ENCODE data around the gene PLEKHG1.

PLEKHG1 gene

DNA sequence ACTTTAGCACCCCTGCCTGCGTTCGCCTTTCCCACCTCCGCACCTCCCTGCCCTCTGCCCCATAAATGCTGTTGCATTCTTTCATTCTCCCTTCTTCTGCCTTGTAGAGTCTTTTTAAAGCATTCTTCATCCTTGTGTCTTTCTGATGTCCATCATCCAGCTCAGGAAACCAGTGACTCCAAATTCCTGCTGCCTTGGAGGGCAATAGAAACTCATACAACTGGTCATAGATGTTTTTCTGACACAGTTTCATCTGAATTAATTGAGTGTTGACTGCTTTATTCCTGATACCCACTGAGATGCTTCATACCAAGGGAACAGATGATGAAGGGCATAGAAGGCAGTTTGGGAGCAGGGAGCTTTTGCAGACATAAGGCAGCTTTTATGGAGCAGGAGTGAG is 19.6 kb downstream of the PLEKHG1 start:
- ATAC-seq: no peak
- TF ChIP-seq SNAI2 (CRISPR knock-in tag; IDR thresholded peaks at IDR 0.05): no peak
- TF ChIP-seq, protein P1, sequence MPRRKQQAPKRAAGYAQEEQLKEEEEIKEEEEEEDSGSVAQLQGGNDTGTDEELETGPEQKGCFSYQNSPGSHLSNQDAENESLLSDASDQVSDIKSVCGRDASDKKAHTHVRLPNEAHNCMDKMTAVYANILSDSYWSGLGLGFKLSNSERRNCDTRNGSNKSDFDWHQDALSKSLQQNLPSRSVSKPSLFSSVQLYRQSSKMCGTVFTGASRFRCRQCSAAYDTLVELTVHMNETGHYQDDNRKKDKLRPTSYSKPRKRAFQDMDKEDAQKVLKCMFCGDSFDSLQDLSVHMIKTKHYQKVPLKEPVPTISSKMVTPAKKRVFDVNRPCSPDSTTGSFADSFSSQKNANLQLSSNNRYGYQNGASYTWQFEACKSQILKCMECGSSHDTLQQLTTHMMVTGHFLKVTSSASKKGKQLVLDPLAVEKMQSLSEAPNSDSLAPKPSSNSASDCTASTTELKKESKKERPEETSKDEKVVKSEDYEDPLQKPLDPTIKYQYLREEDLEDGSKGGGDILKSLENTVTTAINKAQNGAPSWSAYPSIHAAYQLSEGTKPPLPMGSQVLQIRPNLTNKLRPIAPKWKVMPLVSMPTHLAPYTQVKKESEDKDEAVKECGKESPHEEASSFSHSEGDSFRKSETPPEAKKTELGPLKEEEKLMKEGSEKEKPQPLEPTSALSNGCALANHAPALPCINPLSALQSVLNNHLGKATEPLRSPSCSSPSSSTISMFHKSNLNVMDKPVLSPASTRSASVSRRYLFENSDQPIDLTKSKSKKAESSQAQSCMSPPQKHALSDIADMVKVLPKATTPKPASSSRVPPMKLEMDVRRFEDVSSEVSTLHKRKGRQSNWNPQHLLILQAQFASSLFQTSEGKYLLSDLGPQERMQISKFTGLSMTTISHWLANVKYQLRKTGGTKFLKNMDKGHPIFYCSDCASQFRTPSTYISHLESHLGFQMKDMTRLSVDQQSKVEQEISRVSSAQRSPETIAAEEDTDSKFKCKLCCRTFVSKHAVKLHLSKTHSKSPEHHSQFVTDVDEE (CRISPR knock-in tag; IDR thresholded peaks at IDR 0.05): no peak
- TF ChIP-seq ESRRG (CRISPR knock-in tag; IDR thresholded peaks at IDR 0.05): no peak
- TF ChIP-seq ZNF70 (CRISPR knock-in tag; IDR thresholded peaks at IDR 0.05): no peak
- TF ChIP-seq ZFP30 (CRISPR knock-in tag; IDR thresholded peaks at IDR 0.05): no peak
- TF ChIP-seq TOX (CRISPR knock-in tag; IDR thresholded peaks at IDR 0.05; ENCODE audit: borderline replicate concordance): no peak
- no peak for TF ChIP-seq ZC3H10 (CRISPR knock-in tag; IDR thresholded peaks at IDR 0.05)

DNA sequence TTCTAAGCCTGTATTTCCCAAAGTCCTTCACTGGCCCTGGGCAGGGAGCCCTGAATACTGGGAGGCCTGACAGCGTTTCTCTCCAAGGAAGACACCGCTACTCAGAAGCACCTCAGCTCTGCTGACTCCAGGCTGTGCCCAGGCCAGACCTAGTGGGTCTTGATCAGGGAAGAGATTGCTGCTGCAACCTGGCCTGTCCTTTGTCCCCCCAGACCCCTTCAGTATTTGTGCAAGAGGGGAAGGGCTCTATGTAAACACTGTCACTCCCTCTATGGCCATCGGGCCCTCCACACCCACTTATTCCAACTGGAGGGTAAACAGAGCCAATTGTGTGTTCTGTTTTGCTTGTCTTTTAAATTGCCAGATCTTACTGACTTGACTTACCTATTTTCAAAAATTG is 20.6 kb downstream of the PLEKHG1 start:
- no peak for TF ChIP-seq ZC3H10 (CRISPR knock-in tag; IDR thresholded peaks at IDR 0.05)
- TF ChIP-seq ISL1 (CRISPR knock-in tag; IDR thresholded peaks at IDR 0.05): no peak
- TF ChIP-seq, protein P2, sequence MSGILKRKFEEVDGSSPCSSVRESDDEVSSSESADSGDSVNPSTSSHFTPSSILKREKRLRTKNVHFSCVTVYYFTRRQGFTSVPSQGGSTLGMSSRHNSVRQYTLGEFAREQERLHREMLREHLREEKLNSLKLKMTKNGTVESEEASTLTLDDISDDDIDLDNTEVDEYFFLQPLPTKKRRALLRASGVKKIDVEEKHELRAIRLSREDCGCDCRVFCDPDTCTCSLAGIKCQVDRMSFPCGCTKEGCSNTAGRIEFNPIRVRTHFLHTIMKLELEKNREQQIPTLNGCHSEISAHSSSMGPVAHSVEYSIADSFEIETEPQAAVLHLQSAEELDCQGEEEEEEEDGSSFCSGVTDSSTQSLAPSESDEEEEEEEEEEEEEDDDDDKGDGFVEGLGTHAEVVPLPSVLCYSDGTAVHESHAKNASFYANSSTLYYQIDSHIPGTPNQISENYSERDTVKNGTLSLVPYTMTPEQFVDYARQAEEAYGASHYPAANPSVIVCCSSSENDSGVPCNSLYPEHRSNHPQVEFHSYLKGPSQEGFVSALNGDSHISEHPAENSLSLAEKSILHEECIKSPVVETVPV (CRISPR knock-in tag; IDR thresholded peaks at IDR 0.05): no peak
- no peak for TF ChIP-seq ESRRG (CRISPR knock-in tag; IDR thresholded peaks at IDR 0.05)
- no peak for TF ChIP-seq CREB5 (CRISPR knock-in tag; IDR thresholded peaks at IDR 0.05; ENCODE audit: low read depth)
- no peak for TF ChIP-seq CSDC2 (CRISPR knock-in tag; IDR thresholded peaks at IDR 0.05)
- TF ChIP-seq, protein P3, sequence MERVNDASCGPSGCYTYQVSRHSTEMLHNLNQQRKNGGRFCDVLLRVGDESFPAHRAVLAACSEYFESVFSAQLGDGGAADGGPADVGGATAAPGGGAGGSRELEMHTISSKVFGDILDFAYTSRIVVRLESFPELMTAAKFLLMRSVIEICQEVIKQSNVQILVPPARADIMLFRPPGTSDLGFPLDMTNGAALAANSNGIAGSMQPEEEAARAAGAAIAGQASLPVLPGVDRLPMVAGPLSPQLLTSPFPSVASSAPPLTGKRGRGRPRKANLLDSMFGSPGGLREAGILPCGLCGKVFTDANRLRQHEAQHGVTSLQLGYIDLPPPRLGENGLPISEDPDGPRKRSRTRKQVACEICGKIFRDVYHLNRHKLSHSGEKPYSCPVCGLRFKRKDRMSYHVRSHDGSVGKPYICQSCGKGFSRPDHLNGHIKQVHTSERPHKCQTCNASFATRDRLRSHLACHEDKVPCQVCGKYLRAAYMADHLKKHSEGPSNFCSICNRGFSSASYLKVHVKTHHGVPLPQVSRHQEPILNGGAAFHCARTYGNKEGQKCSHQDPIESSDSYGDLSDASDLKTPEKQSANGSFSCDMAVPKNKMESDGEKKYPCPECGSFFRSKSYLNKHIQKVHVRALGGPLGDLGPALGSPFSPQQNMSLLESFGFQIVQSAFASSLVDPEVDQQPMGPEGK (CRISPR knock-in tag; IDR thresholded peaks at IDR 0.05; ENCODE audit: borderline replicate concordance): no peak
- TF ChIP-seq GLIS3 (CRISPR knock-in tag; IDR thresholded peaks at IDR 0.05): no peak
- no peak for TF ChIP-seq ZNF70 (CRISPR knock-in tag; IDR thresholded peaks at IDR 0.05)
- TF ChIP-seq ARNTL (CRISPR knock-in tag; IDR thresholded peaks at IDR 0.05; ENCODE audit: borderline replicate concordance, low read depth): no peak
- no peak for TF ChIP-seq BACH2 (CRISPR knock-in tag; IDR thresholded peaks at IDR 0.05; ENCODE audit: borderline replicate concordance)
- TF ChIP-seq SNAI2 (CRISPR knock-in tag; IDR thresholded peaks at IDR 0.05): no peak
- TF ChIP-seq, protein P1 (CRISPR knock-in tag; IDR thresholded peaks at IDR 0.05): no peak
- no peak for TF ChIP-seq TCF4 (CRISPR knock-in tag; IDR thresholded peaks at IDR 0.05; ENCODE audit: borderline replicate concordance)
- no peak for TF ChIP-seq POU6F1 (CRISPR knock-in tag; IDR thresholded peaks at IDR 0.05; ENCODE audit: borderline replicate concordance, low read depth)
- ATAC-seq: no peak

DNA sequence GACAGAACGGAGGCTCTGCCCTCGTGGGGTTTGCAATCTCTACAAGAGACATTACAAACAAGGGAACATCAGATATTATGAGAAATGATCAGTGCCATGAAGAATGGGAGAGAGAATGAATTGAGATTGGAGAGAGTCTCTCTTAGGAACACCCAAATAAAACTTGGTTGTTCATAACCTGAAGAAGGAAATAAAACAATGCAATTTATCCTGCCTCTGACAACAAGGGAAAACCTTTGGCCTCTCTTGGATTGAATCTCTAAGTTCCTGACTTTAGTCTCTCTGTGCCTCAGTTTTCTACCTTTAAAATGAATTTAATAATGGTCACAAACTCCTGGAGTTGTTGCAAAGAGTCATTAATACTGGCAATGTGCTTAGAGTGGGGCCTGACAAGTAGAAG is 21.1 kb downstream of the PLEKHG1 start:
- ATAC-seq: no peak
- TF ChIP-seq ESRRG (CRISPR knock-in tag; IDR thresholded peaks at IDR 0.05) (no peak), POU6F1 (CRISPR knock-in tag; IDR thresholded peaks at IDR 0.05; ENCODE audit: borderline replicate concordance, low read depth) (no peak), ISL1 (CRISPR knock-in tag; IDR thresholded peaks at IDR 0.05) (no peak), ZNF565 (CRISPR knock-in tag; conservative IDR thresholded peaks at IDR 0.05; ENCODE audit: low read depth) (no peak), OSR1 (CRISPR knock-in tag; IDR thresholded peaks at IDR 0.05) (no peak)
- TF ChIP-seq, protein P1 (CRISPR knock-in tag; IDR thresholded peaks at IDR 0.05): no peak
